ENCODE data around the gene HTT.

HTT gene

GRCh38 chr4:3174371-3175338, 100.2 kb downstream of the HTT start:
- no peak for DNase-seq (ENCODE audit: low spot score)

DNA sequence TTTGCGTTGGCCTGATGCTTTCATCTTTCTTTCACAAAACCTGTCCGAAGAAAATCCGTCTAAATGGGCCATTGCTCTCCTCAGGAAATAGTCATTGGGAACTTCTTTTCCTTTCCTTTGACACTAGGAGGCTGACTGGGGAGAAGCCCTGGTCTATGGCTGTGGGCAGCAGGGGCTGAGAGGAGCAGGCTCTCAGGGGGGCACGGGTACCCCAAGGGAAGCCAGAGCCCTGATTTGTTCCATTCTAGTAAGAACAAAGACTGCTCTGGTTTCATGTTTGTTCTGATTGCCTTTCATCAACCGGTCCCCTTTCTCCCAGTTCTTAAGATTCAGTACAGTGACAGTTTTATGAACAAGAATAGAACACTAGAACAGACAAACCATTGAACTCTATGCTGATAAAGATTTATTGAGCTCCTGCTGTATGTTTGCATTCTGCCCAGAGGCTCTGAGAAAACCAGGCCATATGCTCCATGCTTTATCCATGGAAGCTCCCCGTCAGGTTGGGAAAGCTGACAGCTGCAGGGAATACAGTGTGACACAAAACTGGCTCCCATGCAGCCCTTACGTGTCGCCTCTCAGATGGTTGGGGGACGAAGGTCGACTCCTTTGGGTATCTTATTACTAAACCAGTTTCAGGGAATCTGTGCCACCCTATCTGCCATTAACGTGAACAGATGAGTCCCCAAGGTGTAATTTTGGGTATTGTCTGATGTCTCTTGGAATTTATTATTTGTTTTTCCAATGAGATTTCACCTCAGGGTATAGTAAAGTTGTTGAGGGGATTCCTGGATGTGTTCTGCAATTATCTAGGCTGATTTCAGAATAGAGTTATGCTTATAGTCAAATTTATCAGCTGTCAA, 102.1 kb downstream of the HTT start:
- DNase-seq (ENCODE audit: low spot score) = no peak

DNA sequence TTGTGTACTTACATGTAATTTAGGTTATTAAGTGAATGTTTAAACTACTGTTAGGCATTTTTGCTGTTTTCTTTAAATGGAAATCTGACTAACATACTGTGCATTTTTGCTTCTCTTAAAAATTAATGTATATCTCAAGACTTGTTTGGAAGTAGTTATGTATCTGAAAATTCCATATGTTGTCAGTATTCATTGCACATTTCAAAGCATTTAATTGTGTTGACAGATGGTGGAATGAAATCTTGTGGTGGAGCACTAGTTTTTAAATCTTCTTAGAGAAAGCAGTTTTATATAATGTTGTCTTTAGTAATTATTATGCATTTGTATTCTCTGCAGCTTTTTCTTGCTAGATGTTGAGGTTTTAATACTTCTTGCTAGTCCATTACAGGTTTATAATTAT, 102.9 kb downstream of the HTT start:
- DNase-seq (ENCODE audit: low spot score) = no peak

- DNase-seq (ENCODE audit: low spot score) = no peak
These were observed 103.4 kb downstream of the HTT start for GRCh38 chr4:3177905-3178304.

DNA sequence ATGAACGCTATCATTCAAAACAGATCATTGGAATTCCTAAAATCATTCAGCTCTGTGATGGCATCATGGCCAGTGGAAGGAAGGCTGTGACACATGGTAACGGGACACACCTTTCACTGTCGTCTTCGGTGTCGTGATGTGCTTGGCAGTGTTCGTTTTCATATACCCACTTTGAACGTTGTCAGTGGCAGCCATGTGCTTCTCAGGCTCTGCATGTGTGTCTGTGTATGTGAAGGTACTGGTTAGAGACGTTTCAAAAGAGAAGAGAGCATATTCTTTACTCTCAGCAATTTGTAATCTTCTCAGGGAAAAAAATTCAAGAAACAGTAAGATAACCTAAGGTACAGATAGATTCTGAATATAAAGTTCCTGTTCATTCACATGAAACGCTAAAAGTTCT, 103.9 kb downstream of the HTT start:
- no peak for DNase-seq (ENCODE audit: low spot score)

DNA sequence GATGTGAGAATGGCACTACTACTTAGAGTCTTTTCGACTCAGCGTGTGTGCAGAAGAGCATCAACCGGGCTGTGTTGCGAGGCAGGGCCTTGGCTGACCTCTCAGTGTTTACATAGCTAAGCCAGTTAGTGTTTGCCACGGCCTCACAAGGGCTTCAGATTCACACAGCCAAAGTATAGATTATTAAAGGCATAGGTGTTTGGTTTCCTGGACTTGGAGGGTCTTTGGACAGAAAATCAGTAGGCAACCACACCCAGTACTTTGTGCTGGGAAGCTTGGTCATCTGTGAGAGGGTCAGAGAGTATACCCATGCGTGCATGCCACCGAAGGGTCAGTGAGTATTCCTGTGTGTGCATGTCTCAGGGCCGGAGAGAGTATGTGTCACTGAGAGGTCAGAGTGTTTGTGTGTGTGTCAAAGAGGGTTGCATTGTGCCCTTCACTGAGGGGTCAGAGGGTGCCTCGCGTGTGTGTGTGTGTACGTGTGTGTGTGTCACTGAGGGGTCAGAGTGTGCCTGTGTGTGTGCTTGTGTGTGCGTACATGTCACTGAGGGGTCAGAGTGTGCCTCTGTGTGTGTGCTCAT, 104.7 kb downstream of the HTT start:
- DNase-seq (ENCODE audit: low spot score) = no peak

- DNase-seq (ENCODE audit: low spot score) = no peak
These were observed 108.5 kb downstream of the HTT start for GRCh38 chr4:3183008-3183407.

DNA sequence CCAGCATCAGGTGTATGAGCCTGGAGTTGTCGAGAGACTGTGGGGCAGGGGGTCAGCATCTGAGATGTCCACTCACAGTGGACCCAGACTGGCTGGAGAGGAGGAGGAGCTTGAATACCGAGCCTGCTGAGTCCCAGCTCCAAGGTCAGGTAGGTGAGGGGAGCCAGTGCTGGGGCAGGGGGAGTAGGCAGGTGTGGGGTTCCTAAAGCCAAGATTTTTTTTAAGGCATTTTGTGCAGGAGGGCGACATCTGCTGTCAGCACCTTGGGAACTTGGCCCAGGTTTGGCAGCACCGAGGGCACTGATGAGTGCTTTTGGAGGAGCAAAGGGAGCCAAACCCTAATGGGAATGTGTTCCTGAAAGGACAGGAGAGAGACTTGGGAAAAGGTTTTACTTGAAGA, 110.2 kb downstream of the HTT start:
- DNase-seq (ENCODE audit: low spot score) = no peak

DNA sequence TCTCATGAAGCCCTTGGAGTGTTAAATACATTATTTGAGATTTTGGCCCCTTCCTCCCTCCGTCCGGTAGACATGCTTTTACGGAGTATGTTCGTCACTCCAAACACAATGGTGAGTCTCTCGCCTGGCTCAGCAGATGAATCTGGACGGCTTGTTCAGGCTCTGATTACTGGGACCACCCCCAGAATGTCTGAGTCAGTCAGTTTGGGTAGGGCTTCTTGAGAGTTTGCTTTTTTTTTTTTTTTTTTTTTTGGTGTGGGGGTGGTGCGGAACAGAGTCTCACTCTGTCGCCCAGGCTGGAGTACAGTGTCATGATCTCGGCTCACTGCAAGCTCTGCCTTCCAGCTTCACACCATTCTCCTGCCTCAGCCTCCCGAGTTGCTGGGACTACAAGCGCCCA, 112.1 kb downstream of the HTT start:
- DNase-seq (ENCODE audit: low spot score) = no peak

DNA sequence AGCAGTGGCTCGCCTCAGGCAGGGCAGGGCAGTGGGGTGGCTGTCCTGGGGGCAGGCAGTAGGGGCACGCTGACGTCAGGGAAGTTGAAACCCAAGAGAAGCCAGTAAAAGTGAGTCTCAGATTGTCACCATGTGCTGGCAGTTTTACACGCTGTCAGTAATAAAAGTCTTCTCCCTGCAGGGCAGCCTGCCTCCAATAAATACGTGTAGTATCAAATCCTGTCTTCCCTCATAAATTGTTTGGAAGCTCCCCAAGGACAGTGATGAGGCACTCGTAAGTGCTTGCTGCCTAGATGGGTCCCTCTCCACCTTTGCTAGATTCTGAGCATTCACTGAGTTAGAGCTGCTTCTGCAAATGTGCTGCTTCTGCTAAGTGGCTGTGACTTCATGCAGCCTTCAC, 113.6 kb downstream of the HTT start:
- no peak for DNase-seq (ENCODE audit: low spot score)

DNA sequence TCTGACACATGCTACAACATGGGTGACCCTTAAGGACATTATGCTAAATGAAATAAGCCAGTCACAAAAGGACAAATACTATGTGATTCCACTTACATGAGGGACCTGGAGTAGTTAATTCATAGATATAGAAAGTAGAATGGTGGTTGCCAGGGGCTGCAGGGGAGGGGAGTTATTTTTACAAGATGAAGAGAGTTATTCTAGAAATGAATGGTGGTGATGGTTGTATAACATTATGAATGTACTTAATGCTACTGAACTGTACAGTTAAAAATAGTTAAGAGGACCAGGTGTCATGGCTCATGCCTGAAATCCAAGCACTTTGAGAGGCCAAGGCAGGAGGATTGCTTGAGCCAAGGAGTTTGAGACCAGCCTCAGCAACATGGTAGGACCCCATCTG, 115.0 kb downstream of the HTT start:
- DNase-seq (ENCODE audit: low spot score) = no peak

- no peak for DNase-seq (ENCODE audit: low spot score)
These were observed 116.1 kb downstream of the HTT start for GRCh38 chr4:3190549-3190948.

DNA sequence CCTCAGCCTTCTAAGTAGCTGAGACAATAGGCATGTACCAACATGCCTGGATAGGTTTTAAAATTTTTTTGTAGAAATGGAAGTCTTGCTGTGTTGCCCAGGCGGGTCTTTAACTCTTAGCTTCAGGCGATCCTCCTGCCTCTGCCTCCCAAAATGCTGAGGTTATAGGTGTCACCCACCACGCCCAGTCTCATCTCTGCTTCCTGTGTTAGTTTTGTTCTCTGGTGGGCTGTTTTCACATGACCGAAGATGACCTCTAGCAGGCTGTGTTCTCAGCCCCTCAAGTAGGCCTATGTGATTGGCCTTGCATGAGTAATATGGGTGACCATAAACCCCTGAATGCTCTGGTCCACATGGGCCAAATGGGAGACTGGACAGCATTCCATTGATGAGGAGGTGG, 117.7 kb downstream of the HTT start:
- no peak for DNase-seq (ENCODE audit: low spot score)

GRCh38 chr4:3192827-3193226, 118.3 kb downstream of the HTT start:
- DNase-seq (ENCODE audit: low spot score) = no peak

GRCh38 chr4:3193531-3194203, 119.2 kb downstream of the HTT start:
- no peak for DNase-seq (ENCODE audit: low spot score)

GRCh38 chr4:3196670-3197359, 122.3 kb downstream of the HTT start:
- DNase-seq (ENCODE audit: low spot score) = no peak

DNA sequence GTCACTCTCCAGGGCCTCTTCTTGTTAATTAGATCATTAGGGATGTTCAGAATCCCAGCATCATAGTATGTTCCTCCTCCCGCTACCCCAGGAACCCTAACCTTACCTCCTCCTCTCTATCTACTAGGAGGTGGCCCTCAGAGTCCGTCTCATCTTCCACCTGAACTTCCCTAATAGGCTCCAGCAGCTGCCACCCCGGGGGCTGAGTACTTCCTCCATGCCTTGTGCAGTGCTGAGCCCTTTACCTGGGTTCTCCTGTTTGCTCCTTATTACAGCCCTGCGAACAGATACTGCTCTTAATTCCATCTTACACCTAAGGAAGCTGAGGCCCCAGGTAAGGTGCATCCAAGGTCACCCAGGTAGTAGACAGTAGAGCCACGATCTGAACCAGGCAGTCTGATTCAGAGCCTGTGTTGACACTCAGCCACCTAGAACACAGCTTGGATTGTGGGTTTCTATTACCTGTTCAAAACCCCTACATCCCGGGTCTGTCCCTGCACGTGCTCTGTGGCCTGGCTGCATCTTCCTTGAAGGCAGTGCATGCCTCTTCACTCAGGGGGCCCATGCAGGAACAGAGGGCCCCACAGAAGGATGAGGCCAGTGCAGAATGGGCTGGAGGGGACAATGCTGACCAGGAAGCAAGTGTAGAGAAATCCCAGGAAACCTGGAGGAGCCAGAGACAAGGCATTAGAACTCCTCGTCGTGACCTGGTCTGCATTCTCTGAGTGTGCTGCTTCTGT, 123.1 kb downstream of the HTT start:
- DNase-seq (ENCODE audit: low spot score) = no peak

- DNase-seq (ENCODE audit: low spot score) = no peak
These were observed 124.4 kb downstream of the HTT start for GRCh38 chr4:3198906-3199305.

- no peak for DNase-seq (ENCODE audit: low spot score)
These were observed 125.4 kb downstream of the HTT start for GRCh38 chr4:3199653-3200422.

Measured in COLO829 (cell line).